GM19468 (cell line): ENCODE data around the gene DPP6.
A peak's percentile ranks its signal among the peaks of the same experiment; 100 is the strongest.

Experiments used
- ATAC-seq: cut with Tn5 transposase; IDR thresholded peaks from one replicate; pipeline ENCODE4 v1.9.1; 2021; ENCODE audit warnings: mild to moderate bottlenecking, moderate library complexity, moderate number of reproducible peaks; ENCODE audit not compliant: unreplicated experiment; ENCODE audit errors: extremely low read depth

Gene DPP6

GRCh38 chr7:154837622-154838021 lies 785.4 kb downstream of the DPP6 start:
- peak; percentile 95 for ATAC-seq

- ATAC-seq: no peak
Observed at GRCh38 chr7:154840086-154840485, 787.9 kb downstream of the DPP6 start.

DNA sequence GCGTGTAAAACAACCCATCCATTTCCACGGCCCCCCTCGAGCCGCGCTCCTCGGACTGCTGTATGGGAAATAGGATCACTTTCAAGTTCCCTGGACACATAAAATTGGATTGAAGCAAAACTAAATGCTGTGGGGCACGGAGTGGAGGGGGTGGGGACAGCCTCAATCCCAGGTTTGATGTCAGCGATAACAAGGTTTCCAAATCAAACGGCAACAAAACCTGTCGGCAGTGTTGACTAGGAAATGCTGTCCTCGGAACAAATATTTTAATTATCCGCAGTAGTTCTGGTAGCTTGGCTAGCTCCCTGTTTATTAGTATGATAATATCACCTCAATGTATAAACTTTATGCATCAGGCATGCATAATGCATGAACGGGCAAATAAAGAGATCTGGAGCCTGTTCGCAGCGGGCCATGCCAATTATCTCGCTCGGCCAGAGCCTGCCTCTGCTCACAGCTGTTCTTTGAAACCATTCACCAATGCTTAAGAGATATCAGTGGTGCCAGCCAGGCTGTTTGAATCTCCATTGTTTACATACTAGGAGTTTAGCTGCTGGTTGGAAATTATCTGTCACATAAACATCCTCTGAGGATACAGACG lies 789.6 kb downstream of the DPP6 start:
- ATAC-seq: no peak

DNA sequence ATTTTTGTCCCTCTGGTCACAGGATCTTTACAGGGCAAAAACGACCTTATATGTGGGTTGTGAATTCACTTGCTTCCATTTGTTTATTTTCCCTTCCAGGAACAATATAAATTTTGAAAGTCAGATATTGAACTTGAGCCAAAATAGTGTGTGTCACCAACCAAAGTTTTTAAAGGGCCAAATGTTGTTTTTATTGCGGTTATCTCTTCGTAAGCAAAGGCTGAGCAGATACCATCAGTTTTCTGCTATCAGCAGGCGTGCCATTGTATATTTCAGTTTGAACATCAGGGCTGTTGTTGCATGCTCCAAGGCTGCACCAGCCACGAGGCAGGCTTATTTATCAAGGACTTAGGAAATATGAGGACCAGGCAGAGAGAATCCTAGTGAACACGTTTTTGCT lies 790.4 kb downstream of the DPP6 start:
- ATAC-seq: no peak

DNA sequence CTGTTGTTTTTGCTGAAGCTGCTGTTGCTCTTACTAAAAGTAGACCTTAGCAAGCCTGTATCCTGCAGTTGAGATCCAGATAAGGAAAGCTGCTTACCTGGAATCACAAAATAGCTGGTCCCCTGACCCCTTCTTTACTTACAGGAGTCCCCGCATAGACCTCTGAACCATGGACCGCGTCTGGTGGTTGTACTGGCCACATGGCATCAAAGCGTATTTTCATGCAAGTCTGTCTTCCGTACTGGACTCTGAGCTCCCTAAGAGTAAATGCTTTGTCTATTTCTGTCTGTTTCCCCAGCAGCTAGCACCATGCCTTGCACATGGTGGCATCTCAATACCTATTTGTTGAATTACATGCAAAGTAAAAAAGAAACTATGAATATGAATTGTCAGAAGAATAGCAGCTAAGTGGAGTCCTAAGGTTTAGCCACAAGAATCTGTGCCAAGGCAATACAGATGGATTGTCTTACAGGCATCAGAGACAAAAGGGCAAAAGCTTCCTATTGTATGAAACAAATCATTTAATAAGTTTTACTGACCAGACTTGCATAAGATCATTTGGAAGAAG lies 791.6 kb downstream of the DPP6 start:
- no peak for ATAC-seq

GRCh38 chr7:154844499-154844898 lies 792.3 kb downstream of the DPP6 start:
- ATAC-seq: no peak

DNA sequence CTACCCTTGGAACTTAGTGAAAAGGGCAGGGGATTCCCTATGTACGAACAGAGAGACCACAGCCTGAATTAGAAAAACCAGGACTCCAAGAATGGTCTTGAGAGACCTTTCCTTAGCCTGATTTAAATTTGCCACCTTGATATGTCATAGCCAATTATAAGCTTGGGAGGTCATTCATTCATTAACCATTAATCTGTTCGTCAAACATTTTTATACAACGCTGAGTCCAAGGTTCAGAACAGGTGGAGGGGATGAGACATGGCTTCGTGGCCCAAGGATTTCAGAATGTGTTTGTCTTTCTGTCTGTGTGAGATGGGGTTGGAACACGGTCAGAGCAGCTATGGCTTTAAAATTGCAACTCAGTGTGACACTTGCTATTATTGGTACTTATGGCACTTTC lies 792.8 kb downstream of the DPP6 start:
- no peak for ATAC-seq

GRCh38 chr7:154848464-154848863 lies 796.3 kb downstream of the DPP6 start:
- no peak for ATAC-seq

DNA sequence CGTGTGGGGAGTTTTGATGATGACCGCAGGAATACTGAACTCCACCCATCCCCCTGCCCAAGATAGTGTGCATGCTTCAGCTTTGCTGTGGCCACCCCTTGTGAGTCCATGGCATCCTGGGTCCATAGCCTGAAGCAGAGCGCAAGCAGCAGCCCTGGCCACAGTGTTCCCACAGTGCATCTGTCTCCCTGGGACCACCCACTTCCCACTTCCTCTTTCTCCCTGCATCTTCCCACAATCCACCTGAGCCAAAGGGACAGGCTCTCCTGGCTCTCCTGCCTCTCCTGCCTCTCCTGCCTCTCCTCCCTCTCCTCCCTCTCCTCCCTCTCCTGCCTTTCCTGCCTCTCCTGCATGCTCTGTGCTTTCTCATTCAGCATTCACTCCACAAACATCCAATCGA lies 800.0 kb downstream of the DPP6 start:
- no peak for ATAC-seq

GRCh38 chr7:154853063-154853726 lies 801.0 kb downstream of the DPP6 start:
- ATAC-seq: no peak

GRCh38 chr7:154853727-154854095 lies 801.5 kb downstream of the DPP6 start:
- no peak for ATAC-seq

- ATAC-seq: no peak
Observed at GRCh38 chr7:154854836-154855235, 802.6 kb downstream of the DPP6 start.

- ATAC-seq: no peak
Observed at GRCh38 chr7:154855366-154855765, 803.2 kb downstream of the DPP6 start.

DNA sequence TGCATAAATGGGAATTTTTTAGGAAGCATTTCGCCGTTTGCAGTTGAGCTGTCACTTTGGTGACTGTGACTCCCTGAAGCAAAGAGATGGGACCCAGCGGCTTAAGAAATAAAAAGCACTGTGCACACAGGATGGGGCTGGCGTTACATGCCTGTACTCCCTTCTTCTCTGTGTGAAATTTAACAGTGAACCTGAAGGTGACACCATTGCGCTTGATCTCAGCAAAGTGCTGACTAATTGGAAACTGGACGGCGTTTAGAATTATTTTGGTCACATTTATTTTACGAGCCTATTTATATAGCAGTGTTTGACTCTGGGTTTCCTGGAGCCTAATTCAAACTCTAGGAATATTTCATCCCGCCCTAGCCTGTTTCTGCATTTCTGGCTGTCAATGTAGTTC lies 804.5 kb downstream of the DPP6 start:
- no peak for ATAC-seq

GRCh38 chr7:154857240-154857639 lies 805.0 kb downstream of the DPP6 start:
- no peak for ATAC-seq

GRCh38 chr7:154857728-154858681 lies 805.8 kb downstream of the DPP6 start:
- no peak for ATAC-seq

DNA sequence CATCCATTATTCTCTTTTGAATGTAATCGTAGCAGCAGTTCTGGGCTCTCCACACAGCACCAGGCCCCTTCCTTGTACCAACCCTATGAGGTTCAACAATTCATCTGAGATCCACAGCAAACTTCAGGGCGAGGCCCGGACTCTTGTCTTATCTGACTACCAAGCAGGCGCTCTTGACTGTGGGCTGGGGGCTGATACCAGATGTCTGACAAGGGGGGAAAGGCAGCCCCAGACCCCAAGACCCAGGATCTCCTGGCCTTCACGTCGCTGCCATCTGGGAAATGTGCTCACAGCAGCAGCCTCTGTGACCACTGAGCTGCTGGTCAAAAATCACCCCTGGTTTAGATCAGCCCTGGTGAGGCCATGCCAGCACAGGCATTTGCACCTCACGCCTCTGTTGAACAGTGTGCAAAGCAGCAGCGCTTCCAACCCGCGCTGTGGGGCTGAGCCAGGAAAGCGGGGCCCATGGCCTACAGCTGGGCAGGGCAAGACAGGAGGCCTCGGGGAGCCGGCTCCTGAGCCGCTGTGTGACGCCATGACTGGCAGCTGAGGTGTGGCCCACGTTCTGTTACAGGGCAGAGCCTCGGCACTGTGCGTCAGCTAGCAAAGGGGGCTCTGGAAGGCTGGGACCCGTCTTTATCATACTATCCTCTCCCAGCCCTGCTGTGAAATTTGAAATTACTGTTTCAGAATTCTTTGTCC lies 806.8 kb downstream of the DPP6 start:
- no peak for ATAC-seq

GRCh38 chr7:154859747-154860620 lies 807.8 kb downstream of the DPP6 start:
- ATAC-seq: no peak

DNA sequence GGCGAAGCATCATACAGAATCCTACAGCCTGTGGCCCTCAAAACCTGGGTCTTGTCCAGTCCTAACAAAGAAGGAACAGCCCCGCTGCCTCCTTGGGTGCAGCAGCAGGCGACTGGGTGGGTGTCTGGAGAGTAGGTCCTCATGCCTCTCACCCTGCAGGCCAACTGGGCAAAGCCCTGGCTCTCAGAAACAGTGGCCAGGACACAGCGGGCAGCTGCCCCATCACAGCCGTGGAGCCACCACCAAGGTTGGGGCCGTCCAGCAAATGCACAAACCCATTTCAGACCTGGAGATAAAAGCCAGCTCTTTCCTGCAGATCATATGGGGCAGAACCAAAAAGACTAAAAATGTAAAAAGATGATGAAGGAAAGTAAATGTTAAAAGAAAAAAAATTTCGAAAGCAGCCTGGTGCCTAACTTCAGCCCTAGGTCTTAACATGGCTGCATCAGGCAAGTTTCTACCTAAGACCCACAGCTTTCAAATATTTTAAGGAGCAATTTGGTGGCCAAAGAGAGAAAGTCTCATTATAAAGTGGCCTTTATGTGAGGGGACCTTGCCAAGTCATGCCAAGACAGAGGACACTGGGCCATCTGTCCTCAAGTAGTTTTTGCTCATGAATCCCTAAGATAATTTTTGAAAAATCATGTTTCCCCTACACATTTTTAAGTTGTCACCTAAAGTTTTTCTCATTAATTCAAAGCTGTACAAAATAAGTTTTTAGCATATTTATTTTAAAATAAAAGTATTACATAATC lies 808.6 kb downstream of the DPP6 start:
- ATAC-seq: no peak
